Vagina (tissue), 2 donors: Measurements from ENCODE around the gene RAET1L. TPM values are rescaled to one million over a fixed set of nuclear protein-coding genes. Genes with fewer than 3 reads are reported as not detected.

Source experiments
- DNase-seq, 2 donors: peaks; one replicate each; pipeline ENCODE4 v3.0.0-alpha.2; 2017; ENCODE audit errors: extremely low spot score in 2 of 2
- H3K27ac ChIP-seq: fragments of 200-600 bp; sonication (generic); one replicate; pipeline ENCODE4 v1.5.1; 2019
- H3K27me3 ChIP-seq: fragments of 200-600 bp; sonication (generic); one replicate; pipeline ENCODE4 v1.5.1; 2019
- H3K36me3 ChIP-seq, 2 donors: fragments of 200-600 bp; sonication (generic); one replicate each; pipeline ENCODE4 v1.5.1; 2017 to 2019
- H3K4me1 ChIP-seq: fragments of 200-600 bp; sonication (generic); one replicate; pipeline ENCODE4 v1.5.1; 2019
- H3K4me3 ChIP-seq, 2 donors: fragments of 200-600 bp; sonication (generic); 1 replicate in 1 of 2; 2 replicates in 1 of 2; pipeline ENCODE4 v1.5.1; 2016 to 2019
- H3K9me3 ChIP-seq: fragments of 200-600 bp; sonication (generic); one replicate; pipeline ENCODE4 v1.5.1; 2019
- CTCF ChIP-seq, 3 experiments: fragments of 450-650 bp in 2 of 3; fragments of 200-600 bp in 1 of 3; sonication (generic) in 1 of 3; IDR thresholded peaks; one replicate each; pipeline ENCODE4 v1.5.1; 2017 to 2019; ENCODE audit warnings: antibody characterized with exemption in 3 of 3, mild to moderate bottlenecking in 2 of 3, moderate library complexity in 2 of 3
- POLR2A ChIP-seq, 2 donors: fragments of 450-650 bp; IDR thresholded peaks; one replicate each; pipeline ENCODE4 v1.6.1; 2017; ENCODE audit warnings: antibody characterized with exemption in 2 of 2, mild to moderate bottlenecking in 2 of 2, moderate library complexity in 2 of 2
- POLR2AphosphoS5 ChIP-seq, 2 donors: sonication (generic); formaldehyde crosslinking; IDR thresholded peaks; one replicate each; pipeline ENCODE4 v1.9.0; 2017; ENCODE audit warnings: antibody characterized with exemption in 2 of 2, mild to moderate bottlenecking in 2 of 2, low read depth in 1 of 2; ENCODE audit not compliant: insufficient read depth in 1 of 2
- intact Hi-C: fragments of 100-400 bp; cut with DNase I; formaldehyde crosslinking; loops from one replicate; pipeline ENCODE4 v1.15.1; 2023
- total RNA-seq: library from RNA; depleted of rRNA; stranded (reverse); fragments of >200 nt; gene quantifications from one replicate; pipeline ENCODE4 v1.2.3, GENCODE V29; 2016

RAET1L gene
- total RNA-seq, 1 donor from 2014 or later: 8.3 TPM

- H3K27me3 ChIP-seq: no peaks in the 10 kb centered on the region
- H3K4me1 ChIP-seq: peaks cover 14% of the 10 kb centered on the region
- no peak for DNase-seq
- intact Hi-C loops: no loop called here
- H3K27ac ChIP-seq: no peak overlapping the region
- H3K36me3 ChIP-seq: no peaks in the 10 kb centered on the region
- no peak for TF ChIP-seq POLR2A (IDR thresholded peaks at IDR 0.05)
- no peak for TF ChIP-seq POLR2AphosphoS5 (IDR thresholded peaks at IDR 0.05; ENCODE audit: insufficient read depth in 1 of 2, low read depth in 1 of 2)
- TF ChIP-seq CTCF (IDR thresholded peaks at IDR 0.05): no peak
- no peaks in the 10 kb centered on the region for H3K9me3 ChIP-seq
- no peak overlapping the region for H3K4me3 ChIP-seq
These were observed 22.6 kb downstream of the RAET1L start for GRCh38 chr6:150002710-150003109.

- TF ChIP-seq CTCF (IDR thresholded peaks at IDR 0.05) (no peak), POLR2AphosphoS5 (IDR thresholded peaks at IDR 0.05; ENCODE audit: insufficient read depth in 1 of 2, low read depth in 1 of 2) (no peak), POLR2A (IDR thresholded peaks at IDR 0.05) (no peak)
These were observed 23.9 kb downstream of the RAET1L start for GRCh38 chr6:150001295-150002008.

GRCh38 chr6:149999636-150000035 lies 25.7 kb downstream of the RAET1L start:
- DNase-seq: peak in 1 of 2 donors; percentile 74
- intact Hi-C loops: no loop called here

More at GRCh38 chr6:150001295-150002008, 23.9 kb downstream of the RAET1L start:
- Histone ChIP-seq H3K9me3 (no peaks in the 10 kb centered on the region), H3K4me3 (no peak overlapping the region), H3K4me1 (peaks cover 14% of the 10 kb centered on the region), H3K27me3 (no peaks in the 10 kb centered on the region), H3K27ac (no peak overlapping the region), H3K36me3 (no peaks in the 10 kb centered on the region)
- intact Hi-C loops: no loop called here
- DNase-seq: no peak

GRCh38 chr6:149995971-149996370 lies 29.4 kb downstream of the RAET1L start:
- TF ChIP-seq CTCF (IDR thresholded peaks at IDR 0.05): no peak
- TF ChIP-seq POLR2AphosphoS5 (IDR thresholded peaks at IDR 0.05; ENCODE audit: insufficient read depth in 1 of 2, low read depth in 1 of 2): no peak
- TF ChIP-seq POLR2A (IDR thresholded peaks at IDR 0.05): no peak
- H3K4me3 ChIP-seq: no peak overlapping the region
- H3K27ac ChIP-seq: no peak overlapping the region
- H3K4me1 ChIP-seq: peaks cover 5% of the 10 kb centered on the region
- no peaks in the 10 kb centered on the region for H3K9me3 ChIP-seq
- intact Hi-C loops: no loop called here
- H3K27me3 ChIP-seq: peaks cover 3% of the 10 kb centered on the region
- no peaks in the 10 kb centered on the region for H3K36me3 ChIP-seq
- DNase-seq: no peak

More at GRCh38 chr6:149999636-150000035, 25.7 kb downstream of the RAET1L start:
- H3K36me3 ChIP-seq: no peaks in the 10 kb centered on the region
- peaks cover 5% of the 10 kb centered on the region for H3K4me1 ChIP-seq
- H3K27me3 ChIP-seq: no peaks in the 10 kb centered on the region
- no peak for TF ChIP-seq POLR2AphosphoS5 (IDR thresholded peaks at IDR 0.05; ENCODE audit: insufficient read depth in 1 of 2, low read depth in 1 of 2)
- no peak for TF ChIP-seq POLR2A (IDR thresholded peaks at IDR 0.05)
- TF ChIP-seq CTCF (IDR thresholded peaks at IDR 0.05): no peak
- H3K4me3 ChIP-seq: no peak overlapping the region
- H3K9me3 ChIP-seq: no peaks in the 10 kb centered on the region
- no peak overlapping the region for H3K27ac ChIP-seq

- intact Hi-C loops: no loop called here
- H3K9me3 ChIP-seq: no peaks in the 10 kb centered on the region
- DNase-seq: no peak
- no peak overlapping the region for H3K4me3 ChIP-seq
- TF ChIP-seq POLR2AphosphoS5 (IDR thresholded peaks at IDR 0.05; ENCODE audit: insufficient read depth in 1 of 2, low read depth in 1 of 2) (no peak), POLR2A (IDR thresholded peaks at IDR 0.05) (no peak), CTCF (IDR thresholded peaks at IDR 0.05) (no peak)
- H3K4me1 ChIP-seq: peaks cover 12% of the 10 kb centered on the region
- H3K27ac ChIP-seq: no peak overlapping the region
- no peaks in the 10 kb centered on the region for H3K36me3 ChIP-seq
- peaks cover 6% of the 10 kb centered on the region for H3K27me3 ChIP-seq
These were observed 30.0 kb downstream of the RAET1L start for GRCh38 chr6:149995235-149995750.
